Calu3 (cell line): Measurements from ENCODE around the gene FBL. TPM values are rescaled to one million over a fixed set of nuclear protein-coding genes. Genes with fewer than 3 reads are reported as not detected.

Experiments
- BruUV-seq: library from RNA; stranded (reverse); fragments of 400-500 nt; replicated peaks from 2 replicates; lab custom pipeline; 2021; lab: Mats Ljungman, UMichigan
- CTCF ChIA-PET: fragments of 300-600 bp; sonication (Branson Sonifier 250); formaldehyde crosslinking; loops from one replicate; lab custom pipeline; 2022; ENCODE audit warnings: antibody characterized with exemption; lab: Charles Lee
- DNase-seq: peaks from one replicate; pipeline ENCODE4 v3.0.0; 2022
- H3K27ac Mint-ChIP-seq: one replicate; pipeline ENCODE4 v1.8.0; 2022; ENCODE audit warnings: mixed read lengths; ENCODE audit not compliant: unreplicated experiment
- H3K27me3 Mint-ChIP-seq: one replicate; pipeline ENCODE4 v1.8.0; 2022; ENCODE audit warnings: mixed read lengths; ENCODE audit not compliant: unreplicated experiment
- H3K36me3 Mint-ChIP-seq: one replicate; pipeline ENCODE4 v1.8.0; 2022; ENCODE audit warnings: mild to moderate bottlenecking, moderate library complexity, mixed read lengths; ENCODE audit not compliant: insufficient read depth, unreplicated experiment
- H3K4me1 Mint-ChIP-seq: one replicate; pipeline ENCODE4 v1.8.0; 2022; ENCODE audit warnings: mild to moderate bottlenecking, low read depth, mixed read lengths; ENCODE audit not compliant: unreplicated experiment
- H3K4me3 Mint-ChIP-seq: one replicate; pipeline ENCODE4 v1.8.0; 2022; ENCODE audit warnings: mild to moderate bottlenecking, low read depth, moderate library complexity, mixed read lengths; ENCODE audit not compliant: unreplicated experiment
- H3K9me3 Mint-ChIP-seq: one replicate; pipeline ENCODE4 v1.8.0; 2022; ENCODE audit warnings: low read depth, mixed read lengths; ENCODE audit not compliant: unreplicated experiment
- CTCF ChIP-seq: fragments of 200-600 bp; IDR thresholded peaks from one replicate; pipeline ENCODE4 v1.8.0; 2022; ENCODE audit warnings: antibody characterized with exemption; ENCODE audit not compliant: unreplicated experiment
- intact Hi-C: fragments of 100-400 bp; cut with micrococcal nuclease; formaldehyde crosslinking; loops from one replicate; pipeline ENCODE4 v1.10.0; 2022; ENCODE audit not compliant: unreplicated experiment
- total RNA-seq: library from RNA; stranded (reverse); gene quantifications from 2 replicates; pipeline ENCODE4 v1.2.3, GENCODE V29; 2022

FBL gene
- total RNA-seq, 1 experiment from 2014 or later, result 724 TPM

GRCh38 chr19:39827216-39827615 lies 19.0 kb downstream of the FBL start:
- DNase-seq, result no peak
- no peak overlapping the region for H3K27ac Mint-ChIP-seq
- no peaks in the 10 kb centered on the region for H3K9me3 Mint-ChIP-seq
- peaks cover 38% of the 10 kb centered on the region for H3K36me3 Mint-ChIP-seq
- peaks cover 4% of the 10 kb centered on the region for H3K4me1 Mint-ChIP-seq
- intact Hi-C loops, result no loop called here
- H3K4me3 Mint-ChIP-seq, result no peak overlapping the region
- no TSS peak for BruUV-seq
- TF ChIP-seq CTCF, result no peak
- CTCF ChIA-PET, result no interaction called here
- H3K27me3 Mint-ChIP-seq, result no peaks in the 10 kb centered on the region

GRCh38 chr19:39826311-39826945 lies 19.8 kb downstream of the FBL start:
- TF ChIP-seq CTCF, result no peak
- H3K4me3 Mint-ChIP-seq, result no peak overlapping the region
- no TSS peak for BruUV-seq
- H3K27me3 Mint-ChIP-seq, result no peaks in the 10 kb centered on the region
- CTCF ChIA-PET, result no interaction called here
- peaks cover 32% of the 10 kb centered on the region for H3K36me3 Mint-ChIP-seq
- intact Hi-C loops, result no loop called here
- H3K27ac Mint-ChIP-seq, result no peak overlapping the region
- DNase-seq, result no peak
- H3K4me1 Mint-ChIP-seq, result no peaks in the 10 kb centered on the region
- H3K9me3 Mint-ChIP-seq, result no peaks in the 10 kb centered on the region

GRCh38 chr19:39825531-39826076 lies 20.6 kb downstream of the FBL start:
- H3K4me1 Mint-ChIP-seq, result no peaks in the 10 kb centered on the region
- H3K4me3 Mint-ChIP-seq, result no peak overlapping the region
- no peak for TF ChIP-seq CTCF
- no peaks in the 10 kb centered on the region for H3K27me3 Mint-ChIP-seq
- H3K36me3 Mint-ChIP-seq, result peaks cover 31% of the 10 kb centered on the region
- no peaks in the 10 kb centered on the region for H3K9me3 Mint-ChIP-seq
- CTCF ChIA-PET, result no interaction called here
- no peak for DNase-seq
- intact Hi-C loops, result no loop called here
- BruUV-seq, result no TSS peak
- H3K27ac Mint-ChIP-seq, result no peak overlapping the region

GRCh38 chr19:39825093-39825463 lies 21.1 kb downstream of the FBL start:
- DNase-seq, result no peak
- CTCF ChIA-PET, result no interaction called here
- Mint-ChIP-seq H3K9me3 (no peaks in the 10 kb centered on the region), H3K36me3 (peaks cover 26% of the 10 kb centered on the region), H3K27ac (no peak overlapping the region), H3K27me3 (no peaks in the 10 kb centered on the region), H3K4me1 (no peaks in the 10 kb centered on the region), H3K4me3 (no peak overlapping the region)
- intact Hi-C loops, result no loop called here
- BruUV-seq, result no TSS peak
- TF ChIP-seq CTCF, result no peak
